ENCODE data around the gene FHIP1A.

- TF ChIP-seq PATZ1 (CRISPR knock-in tag; IDR thresholded peaks at IDR 0.05; ENCODE audit: borderline replicate concordance) (no peak), SNAI2 (CRISPR knock-in tag; IDR thresholded peaks at IDR 0.05) (no peak), ISL1 (CRISPR knock-in tag; IDR thresholded peaks at IDR 0.05) (no peak), ZFP3 (CRISPR knock-in tag; IDR thresholded peaks at IDR 0.05) (no peak), ZNF565 (CRISPR knock-in tag; conservative IDR thresholded peaks at IDR 0.05; ENCODE audit: low read depth) (no peak), ARNTL (CRISPR knock-in tag; IDR thresholded peaks at IDR 0.05; ENCODE audit: borderline replicate concordance, low read depth) (no peak), TCF4 (CRISPR knock-in tag; IDR thresholded peaks at IDR 0.05; ENCODE audit: borderline replicate concordance) (no peak), CSDC2 (CRISPR knock-in tag; IDR thresholded peaks at IDR 0.05) (no peak), RARB (CRISPR knock-in tag; IDR thresholded peaks at IDR 0.05) (no peak), POU6F1 (CRISPR knock-in tag; IDR thresholded peaks at IDR 0.05; ENCODE audit: borderline replicate concordance, low read depth) (no peak), TSHZ2 (CRISPR knock-in tag; IDR thresholded peaks at IDR 0.05) (no peak), OSR1 (CRISPR knock-in tag; IDR thresholded peaks at IDR 0.05) (no peak), CSRNP3 (CRISPR knock-in tag; IDR thresholded peaks at IDR 0.05) (no peak)
These were observed 19.4 kb downstream of the FHIP1A start for GRCh38 chr4:151428346-151428745.
